Ovary (tissue), 9 donors: Measurements from ENCODE around the gene JMJD7. TPM values are rescaled to one million over a fixed set of nuclear protein-coding genes. Genes with fewer than 3 reads are reported as not detected.

Source experiments
- DNase-seq, 5 donors: peaks; one replicate each; pipeline ENCODE4 v3.0.0-alpha.2; 2019 to 2020
- H3K27ac ChIP-seq, 2 donors: fragments of 200-600 bp; one replicate each; pipeline versions ENCODE4 v1.5.1 to v1.8.0; 2019 to 2022
- H3K27me3 ChIP-seq: fragments of 200-600 bp; one replicate; pipeline ENCODE4 v1.8.0; 2022
- H3K36me3 ChIP-seq: fragments of 200-600 bp; sonication (generic); one replicate; pipeline ENCODE4 v1.5.1; 2019
- H3K4me1 ChIP-seq: one replicate; pipeline ENCODE4 v1.8.1; 2013; ENCODE audit warnings: mild to moderate bottlenecking, moderate library complexity; ENCODE audit not compliant: insufficient read depth
- H3K4me3 ChIP-seq: fragments of 200-600 bp; sonication (generic); one replicate; pipeline ENCODE4 v1.5.1; 2017
- H3K9me3 ChIP-seq, 2 donors: fragments of 200-600 bp in 1 of 2; sonication (generic) in 1 of 2; one replicate each; pipeline versions ENCODE4 v1.5.1 to v1.8.1; 2013 to 2019; ENCODE audit warnings: mild to moderate bottlenecking in 1 of 2, moderate library complexity in 1 of 2
- EP300 ChIP-seq: sonication (generic); formaldehyde crosslinking; IDR thresholded peaks from one replicate; pipeline ENCODE4 v1.6.1; 2017; ENCODE audit warnings: antibody characterized with exemption
- POLR2A ChIP-seq: fragments of 450-650 bp; IDR thresholded peaks from one replicate; pipeline ENCODE4 v1.6.1; 2017; ENCODE audit warnings: antibody characterized with exemption, mild to moderate bottlenecking, moderate library complexity
- WGBS, 3 donors: extraction: QIAGEN DNeasy Blood & Tissue Kit in 1 of 3; methylation state at CpG; one replicate each; pipeline versions ENCODE4 v1.1.5 to v1.1.7; 2013 to 2017; 5-methylcytosine and 5-hydroxymethylcytosine counted together
- intact Hi-C, 4 donors: fragments of 100-400 bp; cut with DNase I; formaldehyde crosslinking; loops; one replicate each; pipeline versions ENCODE4 v1.11.0 to v1.15.1; 2022 to 2023
- polyA plus RNA-seq, 2 donors: library from polyadenylated mRNA; stranded (reverse); fragments of 200-250 nt in 1 of 2; fragments of 350-450 nt in 1 of 2; fragmentation: Illumina TruSeq in 1 of 2; extraction: RNeasy Lipid Tissue Mini Kit (QIAGEN cat#74804) in 1 of 2; gene quantifications; one replicate each; pipeline ENCODE4 v1.2.3, GENCODE V29; 2013 to 2014
- total RNA-seq, 7 donors: library from RNA; depleted of rRNA in 2 of 7; stranded (reverse); fragments of >200 nt in 2 of 7; fragmentation: NEBNext Ultra II Directional in 3 of 7; extraction: Animal tissue kit (Norgen Biotek cat#: 25700) in 3 of 7; gene quantifications; one replicate each; pipeline versions ENCODE4 v1.1.0 to v1.2.4, GENCODE V29; 2016 to 2023
- TF ChIP-seq, protein P1 (sequence below), 3 donors: fragments of 450-650 bp in 2 of 3; fragments of 200-600 bp in 1 of 3; IDR thresholded peaks; one replicate each; pipeline versions ENCODE4 v1.5.1 to v1.8.0; 2016 to 2022; ENCODE audit warnings: antibody characterized with exemption in 3 of 3, mild to moderate bottlenecking in 1 of 3
- donor health status: DM: no; HTN: no; CAD: no; lungs with moderate emphysema.
- donor health status: DM: no; HTN: no; CAD: no.
- donor health status: Bipolar disorder and iron deficiency.
- donor health status: DM: yes; HTN: yes; CAD: no.
- donor health status: DM: no; HTN: no; CAD: no.
- donor health status: DM: yes; HTN: yes; CAD: no.

JMJD7 gene
- total and polyA plus RNA-seq, 9 donors = 3.0 to 21.4 (median 14.9) TPM

- DNase-seq = no peak
- Histone ChIP-seq H3K4me3 (no peak overlapping the region), H3K4me1 (no peaks in the 10 kb centered on the region), H3K36me3 (no peaks in the 10 kb centered on the region), H3K9me3 (no peaks in the 10 kb centered on the region), H3K27ac (no peak overlapping the region), H3K27me3 (no peaks in the 10 kb centered on the region)
- no peak for TF ChIP-seq EP300
- intact Hi-C loops = no loop called here
- WGBS, 3 donors = 59 to 65% (median 61%) methylated on average over 42 of the region's 42 CpGs
Observed at GRCh38 chr15:41869770-41870688, 42.1 kb downstream of the JMJD7 start.

- Histone ChIP-seq H3K27me3 (no peaks in the 10 kb centered on the region), H3K9me3 (no peaks in the 10 kb centered on the region), H3K4me1 (no peaks in the 10 kb centered on the region), H3K4me3 (no peak overlapping the region), H3K27ac (no peak overlapping the region), H3K36me3 (no peaks in the 10 kb centered on the region)
- peak in 1 of 5 donors; percentile 51 for DNase-seq
- TF ChIP-seq EP300 (no peak), POLR2A (no peak)
- intact Hi-C loops = no loop called here
- 39 to 62% (median 47%) methylated on average over 9 of the region's 9 CpGs for WGBS, 3 donors
Observed at GRCh38 chr15:41870689-41871081, 42.8 kb downstream of the JMJD7 start.

DNA sequence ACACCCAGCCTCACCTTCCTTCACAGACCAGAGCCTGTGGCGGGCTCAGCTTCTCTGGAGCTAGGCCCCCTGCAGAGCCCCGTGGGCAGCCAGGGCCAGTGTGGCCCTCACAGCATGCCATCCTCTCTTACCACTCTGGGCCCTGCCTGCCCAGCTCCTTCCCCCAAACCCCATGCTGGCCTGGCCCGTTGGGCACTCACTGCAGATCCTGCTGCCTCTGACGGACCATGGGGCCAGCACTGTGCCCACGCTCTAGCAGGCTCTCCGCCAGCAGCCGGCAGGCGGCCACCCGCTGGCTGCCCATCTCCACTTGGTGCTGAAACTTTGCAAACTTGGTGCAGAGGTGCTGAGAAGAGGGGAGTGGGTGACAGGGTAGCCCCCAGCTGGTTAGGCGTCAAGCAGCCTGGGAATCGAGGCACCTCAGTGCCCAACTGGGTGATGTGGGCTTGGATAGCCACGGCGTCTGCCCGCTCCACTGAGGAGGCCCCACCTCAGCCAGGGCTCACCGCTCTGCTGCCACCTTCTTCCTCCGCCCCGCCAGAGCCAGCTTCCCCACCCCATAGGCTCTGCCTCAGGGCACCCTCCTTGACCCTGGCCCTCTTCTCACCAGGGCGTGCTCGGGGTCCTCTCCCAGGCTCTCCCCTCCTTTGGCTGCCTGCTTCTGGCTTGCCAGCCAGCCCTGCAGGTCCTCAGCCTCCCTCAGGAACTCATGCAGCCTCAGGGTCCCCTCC, 43.4 kb downstream of the JMJD7 start:
- Histone ChIP-seq H3K36me3 (no peaks in the 10 kb centered on the region), H3K4me3 (no peak overlapping the region), H3K9me3 (no peaks in the 10 kb centered on the region), H3K27ac (no peak overlapping the region), H3K4me1 (no peaks in the 10 kb centered on the region), H3K27me3 (no peaks in the 10 kb centered on the region)
- TF ChIP-seq POLR2A (no peak), EP300 (no peak)
- TF ChIP-seq, protein P1, sequence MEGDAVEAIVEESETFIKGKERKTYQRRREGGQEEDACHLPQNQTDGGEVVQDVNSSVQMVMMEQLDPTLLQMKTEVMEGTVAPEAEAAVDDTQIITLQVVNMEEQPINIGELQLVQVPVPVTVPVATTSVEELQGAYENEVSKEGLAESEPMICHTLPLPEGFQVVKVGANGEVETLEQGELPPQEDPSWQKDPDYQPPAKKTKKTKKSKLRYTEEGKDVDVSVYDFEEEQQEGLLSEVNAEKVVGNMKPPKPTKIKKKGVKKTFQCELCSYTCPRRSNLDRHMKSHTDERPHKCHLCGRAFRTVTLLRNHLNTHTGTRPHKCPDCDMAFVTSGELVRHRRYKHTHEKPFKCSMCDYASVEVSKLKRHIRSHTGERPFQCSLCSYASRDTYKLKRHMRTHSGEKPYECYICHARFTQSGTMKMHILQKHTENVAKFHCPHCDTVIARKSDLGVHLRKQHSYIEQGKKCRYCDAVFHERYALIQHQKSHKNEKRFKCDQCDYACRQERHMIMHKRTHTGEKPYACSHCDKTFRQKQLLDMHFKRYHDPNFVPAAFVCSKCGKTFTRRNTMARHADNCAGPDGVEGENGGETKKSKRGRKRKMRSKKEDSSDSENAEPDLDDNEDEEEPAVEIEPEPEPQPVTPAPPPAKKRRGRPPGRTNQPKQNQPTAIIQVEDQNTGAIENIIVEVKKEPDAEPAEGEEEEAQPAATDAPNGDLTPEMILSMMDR (IDR thresholded peaks at IDR 0.05) = no peak
- 93% methylated on average over 19 of the region's 19 CpGs for WGBS, 3 donors
- DNase-seq = no peak
- intact Hi-C loops = no loop called here

GRCh38 chr15:41872166-41872747, 44.4 kb downstream of the JMJD7 start:
- Histone ChIP-seq H3K36me3 (no peaks in the 10 kb centered on the region), H3K27me3 (no peaks in the 10 kb centered on the region), H3K27ac (no peak overlapping the region), H3K4me1 (no peaks in the 10 kb centered on the region), H3K4me3 (no peak overlapping the region), H3K9me3 (no peaks in the 10 kb centered on the region)
- WGBS, 3 donors = 92 to 97% (median 94%) methylated on average over 9 of the region's 9 CpGs
- intact Hi-C loops = no loop called here
- no peak for DNase-seq
- TF ChIP-seq EP300 (no peak), POLR2A (no peak)
- TF ChIP-seq, protein P1 (IDR thresholded peaks at IDR 0.05) = no peak

- Histone ChIP-seq H3K4me1 (no peaks in the 10 kb centered on the region), H3K4me3 (no peak overlapping the region), H3K36me3 (no peaks in the 10 kb centered on the region), H3K9me3 (no peaks in the 10 kb centered on the region), H3K27me3 (no peaks in the 10 kb centered on the region), H3K27ac (no peak overlapping the region)
- TF ChIP-seq, protein P1 (IDR thresholded peaks at IDR 0.05) = no peak
- TF ChIP-seq POLR2A = no peak
- no peak for TF ChIP-seq EP300
- intact Hi-C loops = no loop called here
- 90 to 92% (median 91%) methylated on average over 8 of the region's 8 CpGs for WGBS, 3 donors
- no peak for DNase-seq
Observed at GRCh38 chr15:41873711-41874110, 45.8 kb downstream of the JMJD7 start.
